Kidney (tissue), 14 donors: ENCODE measurements around the gene COMMD8. TPM values are rescaled to one million over a fixed set of nuclear protein-coding genes. Genes with fewer than 3 reads are reported as not detected.

Experiments used
- DNase-seq, 5 donors: peaks; one replicate each; pipeline ENCODE4 v3.0.0-alpha.2; 2013 to 2020
- FAIRE-seq: peaks from 2 replicates; lab custom pipeline; 2012; peaks lifted over from hg19 to GRCh38; lab: Jason Lieb, UNC
- H3K27ac ChIP-seq, 2 donors: one replicate each; pipeline ENCODE4 v1.7.0; 2013; ENCODE audit warnings: low read depth in 2 of 2, low read length in 2 of 2, inconsistent platforms in 1 of 2
- H3K27me3 ChIP-seq: one replicate; pipeline ENCODE4 v1.7.1; 2013; ENCODE audit warnings: low read length, inconsistent platforms; ENCODE audit not compliant: control insufficient read depth, insufficient read depth
- H3K36me3 ChIP-seq, 3 donors: one replicate each; pipeline versions ENCODE4 v1.7.0 to v1.7.1; 2013; ENCODE audit warnings: low read length in 3 of 3, control low read depth in 1 of 3, inconsistent platforms in 1 of 3; ENCODE audit not compliant: insufficient read depth in 3 of 3, control insufficient read depth in 2 of 3
- H3K4me1 ChIP-seq, 3 donors: one replicate each; pipeline versions ENCODE4 v1.7.0 to v1.7.1; 2013; ENCODE audit warnings: low read length in 3 of 3, inconsistent platforms in 1 of 3, low read depth in 1 of 3; ENCODE audit not compliant: control insufficient read depth in 2 of 3, insufficient read depth in 2 of 3
- H3K4me3 ChIP-seq, 3 donors: one replicate each; pipeline versions ENCODE4 v1.7.0 to v1.8.1; 2013; ENCODE audit warnings: low read length in 3 of 3, control low read depth in 1 of 3, inconsistent platforms in 1 of 3
- H3K9ac ChIP-seq, 3 donors: one replicate each; pipeline versions ENCODE4 v1.7.0 to v1.7.1; 2013; ENCODE audit warnings: low read length in 3 of 3, control low read depth in 1 of 3, inconsistent platforms in 1 of 3
- H3K9me3 ChIP-seq, 3 donors: one replicate each; pipeline versions ENCODE4 v1.7.0 to v1.7.1; 2013; ENCODE audit warnings: low read length in 3 of 3, control low read depth in 1 of 3, inconsistent platforms in 1 of 3; ENCODE audit not compliant: control insufficient read depth in 2 of 3, insufficient read depth in 1 of 3
- intact Hi-C: fragments of 100-400 bp; cut with DNase I; formaldehyde crosslinking; loops from one replicate; pipeline ENCODE4 v1.11.1; 2022
- polyA plus RNA-seq: library from polyadenylated mRNA; stranded (reverse); fragments of 350-450 nt; fragmentation: Illumina TruSeq; extraction: RNeasy Lipid Tissue Mini Kit (QIAGEN cat#74804); gene quantifications from one replicate; pipeline ENCODE4 v1.2.3, GENCODE V29; 2014; ENCODE audit warnings: low read depth, low replicate concordance; ENCODE audit not compliant: insufficient read depth
- total RNA-seq: library from RNA; stranded (reverse); fragmentation: NEBNext Ultra II Directional; extraction: Animal tissue kit (Norgen Biotek cat#: 25700); gene quantifications from one replicate; pipeline ENCODE4 v1.2.1, GENCODE V29; 2021
- TF ChIP-seq, protein P1 (sequence below): IDR thresholded peaks from 3 replicates; pipeline ENCODE4 v1.5.1; 2012; ENCODE audit warnings: mild to moderate bottlenecking, moderate library complexity, borderline replicate concordance; ENCODE audit not compliant: insufficient read depth; ENCODE audit errors: extremely low read depth
- donor health status: control.
- donor health status: control.
- donor health status: control.
- donor health status: control.
- donor health status: control.
- donor health status: DM: yes; HTN: yes; CAD: no.
- donor health status: Normal renal cell carcinoma (clear cell type).

Gene COMMD8
- total and polyA plus RNA-seq, 2 donors from 2014 or later = 21.0 to 39.8 TPM

DNA sequence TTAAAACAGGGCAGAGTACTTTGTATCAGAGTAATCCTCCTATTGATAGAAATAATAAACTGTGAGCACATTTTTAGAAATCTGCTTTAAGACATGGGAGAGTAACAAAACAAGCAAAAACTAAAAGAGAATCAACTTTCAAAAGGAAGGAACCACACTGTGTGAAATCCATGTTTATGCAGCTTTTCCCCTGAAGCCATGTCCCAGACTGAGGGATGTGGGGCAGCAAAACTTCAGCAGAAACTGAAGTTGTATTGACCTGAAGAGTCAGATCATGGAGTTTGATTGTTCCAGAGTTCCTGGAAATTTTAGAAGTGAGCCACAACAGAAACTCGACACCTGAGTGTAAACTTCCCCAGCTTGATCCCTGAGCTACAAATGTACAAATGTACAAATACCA, 53.2 kb downstream of the COMMD8 start:
- peak in 2 of 5 donors; percentile 6 to 12 for DNase-seq
- peaks cover 0 to 4% (median 0%) of the 10 kb centered on the region in 3 donors for H3K4me1 ChIP-seq

DNA sequence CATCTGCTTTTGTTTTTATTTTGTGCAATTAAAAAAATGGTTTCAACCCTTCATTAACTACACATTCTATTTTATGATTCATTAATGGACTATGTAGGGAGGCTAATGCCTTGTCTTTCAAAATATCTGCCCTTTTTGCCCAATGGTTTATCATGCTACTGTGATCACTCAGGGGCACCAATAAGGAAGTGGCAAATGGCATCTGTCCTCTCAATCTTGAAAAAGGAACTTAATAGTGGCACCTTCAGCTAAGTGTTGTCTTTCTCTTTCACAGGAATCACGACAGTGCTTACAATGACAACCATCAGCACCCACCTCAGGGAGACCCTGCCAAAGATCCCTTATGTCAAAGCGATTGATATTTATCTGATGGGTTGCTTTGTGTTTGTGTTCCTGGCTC, 57.1 kb downstream of the COMMD8 start:
- TF ChIP-seq, protein P1, sequence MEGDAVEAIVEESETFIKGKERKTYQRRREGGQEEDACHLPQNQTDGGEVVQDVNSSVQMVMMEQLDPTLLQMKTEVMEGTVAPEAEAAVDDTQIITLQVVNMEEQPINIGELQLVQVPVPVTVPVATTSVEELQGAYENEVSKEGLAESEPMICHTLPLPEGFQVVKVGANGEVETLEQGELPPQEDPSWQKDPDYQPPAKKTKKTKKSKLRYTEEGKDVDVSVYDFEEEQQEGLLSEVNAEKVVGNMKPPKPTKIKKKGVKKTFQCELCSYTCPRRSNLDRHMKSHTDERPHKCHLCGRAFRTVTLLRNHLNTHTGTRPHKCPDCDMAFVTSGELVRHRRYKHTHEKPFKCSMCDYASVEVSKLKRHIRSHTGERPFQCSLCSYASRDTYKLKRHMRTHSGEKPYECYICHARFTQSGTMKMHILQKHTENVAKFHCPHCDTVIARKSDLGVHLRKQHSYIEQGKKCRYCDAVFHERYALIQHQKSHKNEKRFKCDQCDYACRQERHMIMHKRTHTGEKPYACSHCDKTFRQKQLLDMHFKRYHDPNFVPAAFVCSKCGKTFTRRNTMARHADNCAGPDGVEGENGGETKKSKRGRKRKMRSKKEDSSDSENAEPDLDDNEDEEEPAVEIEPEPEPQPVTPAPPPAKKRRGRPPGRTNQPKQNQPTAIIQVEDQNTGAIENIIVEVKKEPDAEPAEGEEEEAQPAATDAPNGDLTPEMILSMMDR = no peak
- no peak for FAIRE-seq
- intact Hi-C loops = no loop called here

More for the DNA sequence above, 53.2 kb downstream of the COMMD8 start:
- no peak overlapping the region for H3K9ac ChIP-seq
- FAIRE-seq = no peak
- H3K27me3 ChIP-seq = no peaks in the 10 kb centered on the region
- intact Hi-C loops = no loop called here
- H3K36me3 ChIP-seq = no peaks in the 10 kb centered on the region
- H3K4me3 ChIP-seq = no peak overlapping the region
- no peak overlapping the region for H3K27ac ChIP-seq
- no peaks in the 10 kb centered on the region for H3K9me3 ChIP-seq
- TF ChIP-seq, protein P1 = no peak

More for the DNA sequence above, 57.1 kb downstream of the COMMD8 start:
- Histone ChIP-seq H3K4me3 (no peak overlapping the region), H3K27ac (no peak overlapping the region), H3K36me3 (no peaks in the 10 kb centered on the region), H3K4me1 (no peaks in the 10 kb centered on the region), H3K9me3 (no peaks in the 10 kb centered on the region), H3K27me3 (no peaks in the 10 kb centered on the region), H3K9ac (no peak overlapping the region)
- no peak for DNase-seq

Other genes starting within 250 kb of the COMMD8 start
- 43.6 TPM for gene ATP10D, start 21.6 kb upstream of the COMMD8 start, total RNA-seq
- 10.4 TPM for gene ATP10D, start 21.6 kb upstream of the COMMD8 start, polyA plus RNA-seq